Measurements from ENCODE around the gene MCTP1.

MCTP1 gene

DNA sequence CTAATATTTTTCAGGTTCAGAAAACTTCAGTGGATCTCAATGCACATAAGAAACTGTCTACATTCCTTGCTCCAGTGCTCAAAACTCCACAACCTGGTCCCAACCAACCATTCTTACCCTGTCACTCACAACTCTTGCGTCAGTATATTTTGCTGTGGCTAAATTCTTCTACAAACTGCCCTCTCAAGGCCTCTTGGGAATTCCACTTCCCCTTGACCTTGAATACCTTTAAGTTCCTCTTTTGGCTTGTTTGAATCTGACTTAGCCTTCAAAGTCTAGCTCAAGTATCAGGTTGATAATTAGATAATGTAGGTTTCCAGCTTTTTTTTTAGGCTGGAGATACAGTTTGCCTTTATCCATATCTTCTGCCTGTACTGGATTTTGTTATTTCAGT, 538.2 kb downstream of the MCTP1 start:
- no peak for DNase-seq

DNA sequence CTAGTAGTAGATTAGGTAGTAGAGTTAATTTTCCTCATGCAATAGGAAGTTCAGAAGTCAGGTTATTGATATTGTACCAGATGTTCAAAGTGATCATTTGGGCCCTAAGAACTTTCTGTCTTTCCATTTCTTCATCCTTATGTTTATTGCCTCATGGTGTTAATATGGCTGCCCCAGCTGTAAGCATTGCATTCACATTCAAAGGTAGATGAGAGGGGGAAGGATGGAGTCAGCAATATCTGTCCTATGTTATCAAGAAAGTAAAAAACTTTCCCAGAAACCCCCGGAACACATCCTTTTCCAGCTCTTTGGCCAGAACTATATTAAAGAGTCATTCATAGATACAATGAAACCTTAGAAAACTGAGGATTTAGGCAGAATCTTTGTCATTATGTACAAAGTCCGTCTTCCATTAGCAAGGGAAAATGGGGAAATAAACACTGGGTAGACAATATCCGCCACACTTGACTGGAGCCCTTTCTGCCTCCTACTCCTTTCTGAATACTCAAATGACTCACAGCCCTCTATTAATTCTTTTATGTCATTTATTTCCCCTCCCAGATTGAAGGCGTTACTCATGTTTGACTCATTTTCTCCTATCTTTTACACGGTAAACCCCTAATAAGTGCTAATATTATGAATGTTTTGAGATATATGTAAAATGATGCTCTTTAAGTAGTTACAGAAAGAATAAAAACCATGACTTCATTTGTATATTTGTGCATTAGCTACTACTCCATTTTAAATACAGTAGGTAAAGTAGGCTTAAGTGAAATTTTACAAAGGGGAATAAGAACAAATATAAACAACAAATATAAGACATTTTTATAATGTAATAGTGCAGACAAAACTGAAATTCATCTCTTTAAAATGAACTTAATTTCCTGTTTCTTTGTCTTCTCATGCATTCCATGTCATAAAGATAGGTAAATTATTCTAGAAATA, 538.8 kb downstream of the MCTP1 start:
- no peak for DNase-seq

DNA sequence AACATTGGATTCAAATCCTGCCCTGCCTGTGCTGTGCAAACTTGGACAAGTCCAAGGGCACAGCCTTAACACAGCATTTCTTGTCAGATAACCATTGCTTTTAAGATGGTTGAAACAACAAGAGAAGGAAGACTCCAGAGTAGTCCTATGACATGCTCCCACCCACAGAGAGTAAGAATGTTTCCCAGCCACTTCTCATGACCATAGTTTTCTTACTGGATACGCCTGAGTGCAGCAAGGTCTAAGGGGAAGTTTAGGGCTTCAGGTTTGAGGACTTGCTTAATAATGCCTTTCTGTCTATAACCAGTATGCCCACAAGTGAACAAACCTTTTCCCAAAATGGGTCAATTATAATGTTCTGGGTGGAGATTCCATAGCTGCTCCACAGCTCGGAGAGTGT, 540.0 kb downstream of the MCTP1 start:
- DNase-seq = no peak

DNA sequence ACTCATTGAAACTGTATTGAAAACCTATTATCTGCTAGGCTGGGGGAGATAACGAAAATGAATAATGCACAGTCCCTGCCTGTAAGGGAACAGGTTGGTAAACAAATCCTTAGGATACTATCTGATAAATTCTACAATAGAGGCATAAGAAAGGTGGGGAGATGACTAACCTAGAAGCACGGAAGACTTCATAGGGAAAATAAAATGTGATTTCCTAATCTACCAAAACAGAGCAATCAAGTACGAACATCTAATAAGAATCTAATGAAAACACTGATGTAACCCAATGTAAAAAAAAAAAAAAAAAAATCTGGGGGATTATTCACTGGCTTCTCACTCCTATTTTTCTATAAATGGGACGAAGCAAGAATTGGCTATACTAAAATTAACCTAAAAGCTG, 542.0 kb downstream of the MCTP1 start:
- no peak for DNase-seq

DNA sequence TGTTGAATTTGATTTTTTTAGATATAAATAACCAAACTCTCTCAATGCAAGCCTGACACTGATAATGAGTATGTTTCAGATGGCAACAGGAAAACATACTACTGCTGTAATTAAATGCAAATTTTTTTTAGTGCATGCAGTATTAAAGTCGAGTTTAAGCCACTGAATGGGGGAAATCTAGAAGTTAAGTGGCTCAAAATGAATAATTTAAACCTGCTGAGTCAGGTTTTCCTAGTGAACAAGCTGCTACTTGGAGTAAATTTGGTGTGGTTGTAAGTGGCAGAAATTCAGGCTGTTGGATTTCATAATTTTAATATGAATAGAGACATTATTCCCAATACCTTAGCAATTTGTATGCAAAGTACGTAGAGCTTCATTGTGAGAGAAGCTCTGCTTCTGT, 544.6 kb downstream of the MCTP1 start:
- no peak for DNase-seq

DNA sequence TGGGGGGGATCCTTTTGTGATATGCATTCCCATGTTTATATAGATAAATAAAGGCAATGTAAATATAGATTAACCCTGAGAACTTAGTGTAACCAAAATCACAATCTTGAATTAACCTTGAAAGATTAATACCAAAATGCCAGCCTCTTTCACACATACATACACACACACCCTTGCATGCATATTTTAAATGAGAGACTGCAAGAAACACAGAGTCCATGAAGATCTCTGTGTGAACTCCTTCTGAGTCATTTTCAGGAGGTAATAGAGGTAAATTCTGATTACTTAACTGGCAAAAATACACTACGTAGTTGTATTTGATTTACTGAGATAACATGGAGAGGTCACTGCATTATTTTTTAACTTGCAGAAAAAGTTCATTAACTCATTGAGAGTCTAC, 548.4 kb downstream of the MCTP1 start:
- DNase-seq = no peak

DNA sequence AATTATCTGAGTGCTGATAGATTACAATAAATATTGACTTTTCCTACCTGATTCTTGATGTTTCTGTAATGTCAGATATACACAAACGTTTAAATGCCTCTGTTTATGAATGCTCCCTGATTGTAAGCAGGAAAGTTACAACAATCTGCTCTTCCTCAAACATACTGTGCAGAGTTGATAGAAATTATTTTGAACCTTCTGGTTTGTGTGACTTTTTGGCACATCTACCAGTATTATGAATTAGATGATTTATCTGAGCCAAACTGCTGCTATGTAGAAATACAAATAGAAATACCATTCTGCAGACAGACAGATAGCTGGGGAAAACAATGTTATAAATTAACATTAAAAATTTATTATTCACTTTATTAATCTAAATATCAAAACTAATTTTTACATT, 553.4 kb downstream of the MCTP1 start:
- DNase-seq = no peak

DNA sequence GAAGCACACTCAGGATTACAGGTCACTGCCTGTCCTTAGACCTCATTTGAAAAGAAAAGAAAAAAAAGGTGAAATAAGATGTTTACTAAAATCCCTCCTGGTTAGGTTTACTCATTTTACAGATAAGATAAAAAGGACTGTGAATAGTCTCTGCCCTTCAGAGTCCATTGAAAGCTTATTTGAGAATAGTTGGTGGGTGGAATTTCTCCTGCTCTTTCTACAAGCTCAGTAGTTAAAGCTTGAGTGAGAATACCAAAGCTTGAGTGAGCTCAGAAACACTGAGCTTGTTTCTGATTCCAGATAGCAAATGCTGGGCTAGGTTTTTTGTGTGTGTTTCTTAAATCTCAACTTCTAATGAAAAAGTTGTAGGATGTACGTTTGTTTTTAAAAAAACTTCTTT, 559.8 kb downstream of the MCTP1 start:
- DNase-seq = no peak

DNA sequence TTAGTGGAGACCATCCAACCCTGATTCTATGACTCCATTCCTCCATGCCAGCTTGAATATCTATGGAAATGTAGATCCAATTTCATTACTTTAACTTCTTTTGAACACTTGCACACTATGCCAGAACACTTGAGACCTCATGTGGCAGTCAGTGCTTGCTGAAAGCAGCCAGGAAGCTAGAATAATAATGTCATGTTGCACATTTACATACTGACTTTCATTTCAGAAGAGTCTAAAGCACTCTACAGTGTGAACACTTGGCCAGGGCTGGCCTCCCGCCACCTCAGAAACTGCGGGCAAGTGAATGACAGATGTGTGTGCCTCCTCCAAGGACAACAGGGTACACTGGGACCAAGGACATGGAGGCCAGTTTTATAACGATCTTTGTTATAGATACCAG, 569.1 kb downstream of the MCTP1 start:
- no peak for DNase-seq

DNA sequence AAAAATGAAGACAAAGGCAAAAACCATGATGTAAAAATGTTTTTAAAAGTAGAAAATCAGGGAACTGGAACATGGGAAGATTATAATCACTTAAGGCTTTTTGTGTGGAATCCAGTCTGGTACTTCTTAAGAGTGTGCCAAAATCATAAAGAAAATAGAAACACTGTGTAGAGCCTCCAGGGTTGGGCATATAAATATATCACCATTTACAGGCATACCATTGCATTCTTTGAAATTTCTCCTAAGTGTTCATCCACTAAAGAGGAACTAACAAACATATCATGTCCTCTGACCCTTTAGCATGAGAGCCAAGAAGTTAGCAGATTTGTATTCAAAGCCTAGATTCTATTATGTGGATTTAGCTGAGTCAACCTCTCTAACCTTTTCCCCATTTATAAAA, 573.1 kb downstream of the MCTP1 start:
- DNase-seq = no peak

DNA sequence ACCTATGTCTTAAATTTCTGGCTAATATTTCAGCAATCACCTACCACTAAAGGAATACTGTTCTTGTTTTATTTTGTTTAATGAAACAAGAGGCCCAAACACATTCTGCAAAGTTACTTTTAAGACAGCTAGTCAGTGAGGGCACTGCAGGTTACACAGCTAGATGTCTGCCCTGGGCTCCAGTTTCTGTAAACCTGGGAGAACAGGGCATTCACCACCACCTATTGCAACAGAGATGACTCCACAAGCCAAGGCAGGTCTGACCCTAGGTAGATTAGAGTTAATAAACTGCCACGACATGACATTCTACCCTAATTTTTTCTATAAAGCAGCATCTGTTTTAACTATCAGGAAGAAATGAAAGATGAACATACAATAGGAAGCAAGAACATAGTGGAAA, 575.6 kb downstream of the MCTP1 start:
- DNase-seq = no peak

DNA sequence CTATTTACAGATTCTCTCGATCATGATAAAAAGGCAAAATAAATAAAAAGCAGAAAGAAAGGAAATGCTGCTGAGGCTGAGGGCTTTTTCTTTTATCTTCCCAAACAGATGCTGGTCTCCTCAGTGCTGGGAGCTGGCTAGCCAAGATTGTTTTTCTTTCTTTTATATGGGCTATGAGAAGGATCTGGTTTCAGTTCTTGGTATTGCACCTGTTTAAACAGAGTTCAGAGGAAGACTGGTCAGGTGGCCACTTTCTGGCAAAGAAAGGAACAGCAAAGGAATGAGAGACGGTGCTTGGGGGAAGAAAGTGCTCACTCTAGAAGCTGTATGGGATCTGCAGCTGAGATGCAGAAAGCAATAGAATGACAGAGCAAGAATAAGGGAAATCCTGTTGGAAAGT, 577.5 kb downstream of the MCTP1 start:
- DNase-seq = no peak

DNA sequence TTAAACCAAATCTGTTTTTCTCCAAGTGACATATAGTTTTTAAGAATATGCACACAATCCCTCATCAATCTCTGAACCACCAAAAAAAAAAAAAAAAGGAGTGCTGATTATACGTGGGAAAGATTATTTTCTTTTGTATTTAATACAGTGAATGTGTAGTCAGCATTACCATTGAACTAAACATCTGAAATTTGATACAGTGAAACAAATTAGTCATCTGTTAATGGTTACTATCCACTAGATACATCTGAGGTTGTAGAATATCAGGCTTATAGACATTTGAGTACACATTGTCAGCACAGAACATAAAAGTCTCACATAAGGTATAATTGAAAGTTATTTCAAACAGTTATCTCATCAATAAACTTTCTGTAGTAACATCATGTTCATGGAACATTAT, 579.5 kb downstream of the MCTP1 start:
- DNase-seq = no peak

DNA sequence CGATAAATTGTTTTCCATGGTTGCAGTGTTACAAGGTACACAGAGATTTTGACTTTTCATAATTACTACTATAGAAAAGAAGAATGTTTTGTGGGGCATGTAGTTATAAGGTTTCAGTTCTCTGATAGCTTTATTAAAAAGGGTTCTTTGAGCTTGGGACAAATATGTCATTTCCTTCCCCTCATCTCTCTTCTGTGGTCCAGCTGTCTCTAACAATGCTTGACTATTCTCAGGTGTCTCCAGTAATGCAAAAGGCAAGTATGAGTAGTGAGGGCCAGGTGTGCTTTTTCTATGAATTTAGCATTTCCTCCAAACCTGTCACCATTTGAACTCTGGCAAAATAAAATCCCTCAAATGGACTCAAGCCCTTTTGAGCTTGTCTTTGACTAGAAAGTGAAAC, 582.2 kb downstream of the MCTP1 start:
- no peak for DNase-seq

DNA sequence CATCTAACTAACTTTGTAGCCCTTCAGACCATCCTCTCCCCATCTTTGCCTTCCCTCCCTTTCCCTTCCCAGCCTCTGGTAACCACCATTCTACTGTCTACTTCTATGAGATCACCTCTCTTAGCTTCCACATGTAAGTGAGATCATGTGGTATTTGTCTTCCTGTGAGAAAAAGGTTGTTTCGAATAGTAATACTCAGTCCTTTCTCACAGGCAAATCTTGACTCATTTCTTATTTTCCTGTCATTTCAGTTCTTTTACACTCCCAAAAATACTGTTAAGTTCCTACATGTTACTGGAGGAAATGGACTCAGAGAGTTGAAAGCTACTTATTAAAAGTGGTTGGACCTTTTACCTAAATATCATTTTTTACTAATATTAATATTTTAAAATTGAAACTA, 584.3 kb downstream of the MCTP1 start:
- DNase-seq = no peak

DNA sequence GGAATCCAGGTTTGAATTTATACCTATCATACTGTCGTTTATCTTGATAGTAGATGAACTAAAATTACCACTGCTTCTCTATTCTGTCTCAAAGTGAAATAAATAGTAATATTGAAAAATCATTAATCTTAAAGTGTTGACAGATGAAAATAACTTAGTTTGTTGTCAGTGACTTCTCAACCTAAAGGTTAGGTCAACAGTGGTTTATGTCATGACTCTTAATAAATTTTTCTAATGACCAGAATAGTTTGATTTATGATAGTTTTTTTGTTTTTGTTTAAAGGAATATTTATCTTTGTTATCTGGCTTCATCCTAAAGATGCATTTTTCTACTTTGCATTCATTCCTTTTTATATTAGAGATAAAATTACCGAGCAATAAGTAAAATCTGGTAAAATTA, 585.3 kb downstream of the MCTP1 start:
- DNase-seq = no peak

DNA sequence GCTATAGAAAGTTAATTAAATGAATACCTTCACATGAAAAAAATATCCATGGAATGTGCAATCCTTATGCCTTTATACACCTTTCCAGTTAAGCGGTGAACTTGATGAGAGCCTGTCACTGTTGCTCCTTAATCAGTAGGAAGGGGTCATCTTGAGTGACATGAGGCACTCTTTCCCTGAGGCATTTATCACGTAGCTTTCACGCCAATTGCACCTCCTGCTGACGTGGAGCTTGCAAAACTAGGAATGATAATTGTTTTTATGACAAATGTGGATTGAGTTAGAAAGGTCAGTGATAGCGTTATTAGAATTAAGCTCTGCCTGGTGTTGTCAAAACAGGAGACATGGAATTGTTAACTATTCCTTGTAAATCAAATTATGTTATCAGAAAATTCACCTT, 586.7 kb downstream of the MCTP1 start:
- DNase-seq = no peak

DNA sequence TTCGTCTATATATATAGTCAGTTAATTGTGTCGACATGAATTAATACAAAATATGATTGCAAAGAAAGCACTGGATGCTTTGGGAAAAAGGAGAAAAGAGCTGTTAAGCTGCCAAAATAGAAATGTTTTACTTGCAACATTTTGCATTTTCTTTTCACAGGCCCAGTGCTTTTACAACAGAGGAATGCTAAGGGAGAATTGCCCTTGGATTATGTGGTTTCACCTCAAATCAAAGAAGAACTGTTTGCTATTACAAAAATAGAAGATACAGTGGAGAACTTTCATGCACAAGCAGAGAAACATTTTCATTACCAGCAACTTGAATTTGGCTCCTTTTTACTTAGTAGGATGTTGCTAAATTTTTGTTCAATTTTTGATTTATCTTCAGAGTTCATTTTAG, 590.2 kb downstream of the MCTP1 start:
- no peak for DNase-seq

DNA sequence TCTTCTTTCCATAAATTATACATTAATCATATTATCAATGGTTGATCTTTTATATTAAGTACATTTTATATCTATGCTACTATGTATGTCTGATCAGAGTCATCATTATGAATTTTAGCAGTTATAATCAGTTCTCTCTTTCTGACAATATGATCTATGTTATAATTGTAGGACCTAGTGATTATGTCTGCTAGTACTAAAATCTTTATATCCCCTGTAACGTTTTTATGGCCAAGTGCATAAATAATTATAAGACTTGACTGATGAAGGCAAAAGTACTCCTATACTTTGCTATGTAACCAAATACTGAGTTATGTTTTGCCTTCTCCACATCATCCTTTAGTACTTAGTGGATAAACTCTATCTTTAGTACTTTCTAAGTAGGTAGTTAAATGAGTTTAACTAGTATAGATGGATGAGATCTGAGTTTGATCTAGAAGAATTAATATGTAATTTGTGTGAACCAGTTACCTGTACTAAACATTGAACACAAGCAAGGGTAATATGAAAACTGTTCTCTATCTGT, 591.0 kb downstream of the MCTP1 start:
- DNase-seq = no peak

DNA sequence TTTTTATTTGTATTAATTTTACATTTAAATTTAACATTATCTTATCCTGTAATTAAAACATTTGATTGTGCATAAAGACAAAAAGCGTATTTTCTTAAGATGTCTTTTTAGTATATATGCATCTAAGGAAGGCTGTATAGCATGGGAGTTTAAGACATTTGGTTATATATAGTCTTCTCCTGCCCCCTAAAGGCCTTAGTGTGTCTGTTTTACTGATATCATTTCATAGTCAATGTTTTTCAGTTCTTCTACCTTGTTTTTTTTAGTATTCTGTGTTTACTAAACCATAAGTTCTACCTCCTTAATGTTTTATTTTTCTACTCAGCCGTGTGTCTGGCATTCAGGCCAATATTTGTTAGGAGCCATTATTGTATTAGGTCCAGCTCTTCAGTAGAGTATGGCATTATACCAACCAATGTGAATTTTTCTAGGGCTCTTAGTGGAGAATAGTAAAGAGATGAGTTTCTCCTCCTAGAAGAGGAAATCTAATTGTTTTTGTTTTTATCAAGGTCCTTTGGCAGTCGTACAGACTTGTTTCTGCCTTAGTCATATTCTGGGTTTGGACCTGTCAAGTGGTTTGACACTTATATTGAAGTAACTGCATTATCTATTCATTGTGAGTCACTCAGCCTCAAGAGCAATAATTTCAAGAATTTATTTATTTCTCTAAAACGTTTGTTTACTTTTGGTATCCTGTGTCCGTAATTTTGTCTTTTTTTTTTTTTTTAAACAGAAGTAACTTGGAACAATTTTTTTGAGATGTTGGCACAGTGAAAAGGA, 591.7 kb downstream of the MCTP1 start:
- DNase-seq = no peak

DNA sequence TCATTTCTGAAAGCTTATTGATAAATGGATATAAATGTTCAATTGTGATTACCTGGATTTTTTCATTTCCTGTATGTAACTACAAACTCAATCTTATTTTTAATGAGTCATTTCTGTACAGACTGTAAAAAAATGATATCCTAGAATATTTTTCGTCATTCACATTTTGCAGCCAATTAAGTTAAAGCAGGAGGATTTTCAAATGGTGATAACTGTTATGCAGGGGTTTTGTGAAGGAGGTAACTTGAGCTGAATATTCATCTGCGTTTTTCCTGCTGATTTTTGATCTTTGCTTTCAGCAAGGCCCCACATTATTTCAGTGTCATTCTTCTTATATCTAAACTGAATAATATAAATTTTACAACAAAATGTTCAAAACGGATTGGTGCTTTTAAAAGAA, 592.3 kb downstream of the MCTP1 start:
- DNase-seq = no peak

DNA sequence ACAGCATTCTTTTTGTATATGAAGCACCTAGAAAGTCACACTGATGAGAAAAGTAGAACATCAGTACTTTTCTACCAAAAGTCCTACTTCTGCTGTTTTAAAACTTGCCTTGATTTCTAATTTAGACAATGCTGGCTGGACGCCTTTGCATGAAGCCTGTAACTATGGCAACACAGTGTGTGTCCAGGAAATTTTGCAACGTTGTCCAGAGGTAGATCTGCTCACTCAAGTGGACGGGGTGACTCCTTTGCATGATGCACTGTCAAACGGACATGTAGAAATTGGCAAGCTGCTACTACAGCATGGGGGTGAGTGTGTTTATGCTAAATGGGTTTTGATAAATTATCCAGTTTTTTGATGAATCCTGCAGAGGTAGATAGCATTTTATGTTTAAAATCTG, 592.9 kb downstream of the MCTP1 start:
- DNase-seq = no peak

DNA sequence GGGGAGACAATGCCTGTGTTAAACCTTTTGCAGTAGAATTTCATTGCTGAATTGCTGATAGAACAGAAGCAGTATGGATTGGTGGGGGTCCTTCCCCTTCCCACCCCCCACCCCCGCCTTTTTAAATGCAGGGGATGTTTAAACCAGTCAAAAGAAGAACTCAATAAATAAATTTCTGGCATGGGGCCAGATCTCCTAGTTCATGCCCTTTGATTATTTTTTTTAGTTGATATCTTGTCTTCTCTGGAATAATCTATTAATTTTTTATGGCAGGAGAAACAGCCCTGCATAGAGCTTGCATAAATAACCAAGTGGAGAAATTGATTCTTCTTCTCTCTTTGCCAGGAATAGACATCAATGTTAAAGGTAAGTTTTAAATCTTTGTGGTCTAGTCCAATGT, 593.6 kb downstream of the MCTP1 start:
- DNase-seq = no peak

DNA sequence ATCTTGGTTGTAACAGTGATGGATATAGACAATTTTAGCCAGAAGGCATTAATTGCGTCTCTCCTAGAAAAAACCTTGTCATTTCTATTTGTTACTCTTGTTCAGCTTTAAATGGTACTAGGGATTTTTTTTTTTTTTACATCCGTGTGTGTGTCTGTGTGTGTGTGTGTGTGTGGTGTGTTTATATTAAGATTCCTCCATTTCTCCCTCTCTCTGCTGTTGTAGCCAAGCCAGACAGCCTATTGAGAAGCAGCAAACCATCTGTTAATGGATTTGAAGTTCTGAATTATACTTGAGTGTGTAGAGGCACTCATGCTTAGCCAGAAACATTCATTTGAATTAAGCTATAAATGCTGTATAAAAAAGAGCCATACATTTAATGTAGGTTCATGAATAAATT, 594.1 kb downstream of the MCTP1 start:
- DNase-seq = no peak

Measured in activated gamma-delta T cell (primary cell).